ENCODE measurements around the gene EME2.
A peak's percentile ranks its signal among the peaks of the same experiment; 100 is the strongest.

The EME2 gene

GRCh38 chr16:1772362-1772907 is at the start of gene EME2:
Gene EME2 (plus strand): TSS chr16:1772810. CDS start chr16:1773228, 418 bp downstream.
- POLR2A ChIA-PET = interaction anchor here (0.9 to 4.3 kb wide), 4 partner anchors 10 to 81 kb away, joined by 3 to 31 read pairs (median 4); partner anchors contain the start of genes NUBP2 and SPSB3
- peak within 1 kb of the TSS; percentile 81 for H3K4me3 ChIP-seq (ENCODE audit: low read depth, low read length)
- no peak for DNase-seq (ENCODE audit: low read depth, low spot score)
- no peak for TF ChIP-seq CTCF (IDR thresholded peaks at IDR 0.05; ENCODE audit: insufficient read depth, low read length, missing control alignments)
- CTCF ChIA-PET = interaction anchor here (0.6 to 1.3 kb wide), 4 partner anchors 8 to 67 kb away, joined by 3 to 7 read pairs (median 4); partner anchors contain the start of genes MAPK8IP3, NUBP2 and SPSB3

GRCh38 chr16:1723450-1724147 is 49.0 kb upstream of the EME2 start:
- H3K4me3 ChIP-seq (ENCODE audit: low read depth, low read length) = no peak overlapping the region
- TF ChIP-seq CTCF (IDR thresholded peaks at IDR 0.05; ENCODE audit: insufficient read depth, low read length, missing control alignments) = peak; percentile 53
- CTCF ChIA-PET = interaction anchor here (0.6 to 2.4 kb wide), 22 partner anchors 10 to 306 kb away, joined by 3 to 13 read pairs (median 3); no protein-coding TSS in a partner anchor
- POLR2A ChIA-PET = no interaction called here
- DNase-seq (ENCODE audit: low read depth, low spot score) = no peak

GRCh38 chr16:1724491-1724890 is 48.1 kb upstream of the EME2 start:
- POLR2A ChIA-PET = no interaction called here
- CTCF ChIA-PET = interaction anchor here (0.9 to 2.4 kb wide), 14 partner anchors 9 to 361 kb away, joined by 3 to 13 read pairs (median 4); no protein-coding TSS in a partner anchor
- DNase-seq (ENCODE audit: low read depth, low spot score) = no peak
- no peak for TF ChIP-seq CTCF (IDR thresholded peaks at IDR 0.05; ENCODE audit: insufficient read depth, low read length, missing control alignments)
- no peak overlapping the region for H3K4me3 ChIP-seq (ENCODE audit: low read depth, low read length)

GRCh38 chr16:1726661-1727502 is 45.7 kb upstream of the EME2 start:
- ChIA-PET POLR2A (no interaction called here), CTCF (interaction anchor here (1.0 kb wide), 1 partner anchor 24 kb away, joined by 3 read pairs; no protein-coding TSS in a partner anchor)
- TF ChIP-seq CTCF (IDR thresholded peaks at IDR 0.05; ENCODE audit: insufficient read depth, low read length, missing control alignments) = no peak
- no peak overlapping the region for H3K4me3 ChIP-seq (ENCODE audit: low read depth, low read length)
- no peak for DNase-seq (ENCODE audit: low read depth, low spot score)

- H3K4me3 ChIP-seq (ENCODE audit: low read depth, low read length) = no peak overlapping the region
- ChIA-PET CTCF (interaction anchor here (0.9 kb wide), 1 partner anchor 20 kb away, joined by 4 read pairs; no protein-coding TSS in a partner anchor), POLR2A (interaction anchor here (0.7 kb wide), 1 partner anchor 413 kb away, joined by 5 read pairs; no protein-coding TSS in a partner anchor)
- no peak for TF ChIP-seq CTCF (IDR thresholded peaks at IDR 0.05; ENCODE audit: insufficient read depth, low read length, missing control alignments)
- DNase-seq (ENCODE audit: low read depth, low spot score) = no peak
Observed at GRCh38 chr16:1727651-1728624, 44.7 kb upstream of the EME2 start.

Measured in AG04449 (cell line).